H1 (cell line): ENCODE results near the gene GLI1. TPM values are rescaled to one million over a fixed set of nuclear protein-coding genes. Genes with fewer than 3 reads are reported as not detected.

Experiments
- CHD1 ChIP-seq: IDR thresholded peaks from 2 replicates; pipeline ENCODE4 v1.6.1; 2012; ENCODE audit warnings: low read depth, low read length, improper control_type of control experiment
- polyA plus RNA-seq, 7 experiments: library from polyadenylated mRNA; depleted of rRNA in 3 of 7; stranded (reverse) in 5 of 7; unstranded in 2 of 7; fragments of >200 nt in 5 of 7; fragments of 200-250 nt in 2 of 7; gene quantifications; 1 replicate in 5 of 7; 2 replicates in 1 of 7; 4 replicates in 1 of 7; pipeline versions ENCODE4 v1.2.1 to v1.2.3, GENCODE V29; 2011 to 2013; ENCODE audit warnings: missing spikeins in 2 of 7, mixed read lengths in 2 of 7
- total RNA-seq: library from RNA; stranded (reverse); fragmentation: NEBNext Ultra II Directional; extraction: Animal tissue kit (Norgen Biotek cat#: 25700); gene quantifications from 2 replicates; pipeline ENCODE4 v1.2.1, GENCODE V29; 2021

The GLI1 gene
- total and polyA plus RNA-seq, 2 of the 8 experiments (the other 6 are each of a cell fraction or from before 2014, with no cell fraction given) = 23.5 to 25.3 TPM

DNA sequence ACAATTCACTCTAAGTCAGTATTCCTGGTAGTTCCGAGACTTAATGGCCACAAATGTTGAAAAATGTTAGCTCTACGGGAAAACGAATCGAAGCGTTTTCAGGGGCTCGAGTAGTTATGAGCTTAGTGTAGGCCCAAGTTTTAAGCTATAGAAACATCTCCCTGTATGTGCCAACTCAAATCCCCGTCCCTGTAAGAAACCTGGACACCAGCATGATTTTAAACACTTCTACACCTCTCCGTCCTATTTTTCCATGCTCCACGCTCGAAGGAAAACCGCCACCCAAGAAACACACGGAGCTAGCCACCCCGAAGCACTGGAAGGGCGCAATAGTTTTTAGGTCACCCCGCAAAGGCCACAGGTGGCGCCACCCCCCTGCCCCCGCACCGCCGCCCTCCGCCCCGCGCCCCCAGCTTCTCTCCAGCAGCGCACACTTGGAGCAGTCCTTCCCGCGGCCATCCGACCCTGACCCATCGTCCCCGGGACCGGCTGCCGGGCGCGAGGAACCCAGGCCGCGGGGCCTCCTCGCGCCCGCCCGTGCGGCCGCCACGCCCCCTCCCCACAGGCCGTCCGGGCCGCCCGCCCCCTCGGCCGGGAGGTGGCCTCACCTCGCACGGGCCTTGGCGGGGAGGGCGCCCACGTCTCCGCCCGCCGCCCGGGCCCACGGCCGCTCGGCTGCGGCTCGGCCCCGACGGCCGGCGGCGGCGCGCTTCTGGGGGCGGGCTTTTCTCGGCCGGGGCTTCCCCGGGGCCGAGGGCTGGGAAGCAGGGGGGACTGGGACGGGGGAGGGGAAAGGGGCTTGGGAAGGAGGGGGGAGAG is 29.3 kb upstream of the GLI1 start (continued):
- no peak for TF ChIP-seq CHD1
